Measurements from ENCODE around the gene LPCAT1. TPM values are rescaled to one million over a fixed set of nuclear protein-coding genes. Genes with fewer than 3 reads are reported as not detected.

Gene LPCAT1
- total RNA-seq, 1 experiment from 2014 or later = 59.8 TPM

GRCh38 chr5:1441166-1441865 is 82.4 kb downstream of the LPCAT1 start:
- Histone ChIP-seq H3K4me1 (ENCODE audit: control insufficient read depth, insufficient read depth, low read length) (peaks cover 6% of the 10 kb centered on the region; the same call in 1 of the 2 replicates), H3K27me3 (ENCODE audit: control insufficient read depth, insufficient read depth, low read length) (peaks cover 8% of the 10 kb centered on the region), H3K27ac (ENCODE audit: low read length) (no peak overlapping the region), H3K36me3 (ENCODE audit: control insufficient read depth, insufficient read depth, low read length) (no peaks in the 10 kb centered on the region), H3K9me3 (ENCODE audit: control insufficient read depth, insufficient read depth, low read depth, low read length) (no peaks in the 10 kb centered on the region), H3K4me3 (ENCODE audit: low read depth in 2 of 2, low read length in 2 of 2) (no peak overlapping the region)
- no peak for ATAC-seq
- intact Hi-C loops (cut with micrococcal nuclease; ENCODE audit: unreplicated experiment) (no loop called here), in situ Hi-C loops (cut with HindIII; ENCODE audit: low pct_unique_long_range_greater_than_20kb, low sequenced_read_pairs) (no loop called here)
- DNase-seq (ENCODE audit: low read depth, low spot score) = no peak
- ChIA-PET POLR2A (no interaction called here), CTCF (no interaction called here)
- TF ChIP-seq POLR2AphosphoS5 (IDR thresholded peaks at IDR 0.05; ENCODE audit: low read depth, low read length) (no peak), SIN3A (IDR thresholded peaks at IDR 0.05; ENCODE audit: borderline replicate concordance, insufficient read depth, low read depth, low read length) (no peak), REST (IDR thresholded peaks at IDR 0.05; ENCODE audit: insufficient read depth in 1 of 2, low read depth in 2 of 2, low read length in 1 of 2) (no peak), CTCF (IDR thresholded peaks at IDR 0.05) (no peak), TCF7L2 (IDR thresholded peaks at IDR 0.05; ENCODE audit: low read depth, low read length) (no peak)
- no TSS peak for BruUV-seq (replicated peaks)

GRCh38 chr5:1440098-1440493 is 83.7 kb downstream of the LPCAT1 start:
- no peak overlapping the region for H3K4me3 ChIP-seq (ENCODE audit: low read depth in 2 of 2, low read length in 2 of 2)
- intact Hi-C loops (cut with micrococcal nuclease; ENCODE audit: unreplicated experiment) (no loop called here), in situ Hi-C loops (cut with HindIII; ENCODE audit: low pct_unique_long_range_greater_than_20kb, low sequenced_read_pairs) (no loop called here)
- POLR2A ChIA-PET = no interaction called here
- DNase-seq (ENCODE audit: low read depth, low spot score) = no peak
- peaks cover 8% of the 10 kb centered on the region for H3K27me3 ChIP-seq (ENCODE audit: control insufficient read depth, insufficient read depth, low read length)
- CTCF ChIA-PET = no interaction called here
- ATAC-seq = no peak
- H3K4me1 ChIP-seq (ENCODE audit: control insufficient read depth, insufficient read depth, low read length) = peaks cover 6% of the 10 kb centered on the region; the same call in 1 of the 2 replicates
- no peak overlapping the region for H3K27ac ChIP-seq (ENCODE audit: low read length)
- TF ChIP-seq SIN3A (IDR thresholded peaks at IDR 0.05; ENCODE audit: borderline replicate concordance, insufficient read depth, low read depth, low read length) (no peak), REST (IDR thresholded peaks at IDR 0.05; ENCODE audit: insufficient read depth in 1 of 2, low read depth in 2 of 2, low read length in 1 of 2) (no peak), TCF7L2 (IDR thresholded peaks at IDR 0.05; ENCODE audit: low read depth, low read length) (no peak), POLR2AphosphoS5 (IDR thresholded peaks at IDR 0.05; ENCODE audit: low read depth, low read length) (no peak), CTCF (IDR thresholded peaks at IDR 0.05) (no peak)
- BruUV-seq (replicated peaks) = no TSS peak
- no peaks in the 10 kb centered on the region for H3K36me3 ChIP-seq (ENCODE audit: control insufficient read depth, insufficient read depth, low read length)
- no peaks in the 10 kb centered on the region for H3K9me3 ChIP-seq (ENCODE audit: control insufficient read depth, insufficient read depth, low read depth, low read length)

Measured in Panc1 (cell line).